ENCODE measurements around the gene RTTN. TPM values are rescaled to one million over a fixed set of nuclear protein-coding genes. Genes with fewer than 3 reads are reported as not detected.
"Not testable (repeated sequence)": the region's sequence is repeated elsewhere in the genome, so short reads cannot be mapped to it uniquely, and the experiment has no call there.

RTTN gene
- 13.0 TPM for polyA plus RNA-seq (ENCODE audit: insufficient read length)

- peak; percentile 96 for DNase-seq
These were observed at the start of gene RTTN for GRCh38 chr18:70205421-70206397. Gene RTTN (minus strand): TSS chr18:70205687. CDS start chr18:70205658, 29 bp downstream.

GRCh38 chr18:70250781-70251180 lies 45.3 kb upstream of the RTTN start:
- no peak for DNase-seq

DNA sequence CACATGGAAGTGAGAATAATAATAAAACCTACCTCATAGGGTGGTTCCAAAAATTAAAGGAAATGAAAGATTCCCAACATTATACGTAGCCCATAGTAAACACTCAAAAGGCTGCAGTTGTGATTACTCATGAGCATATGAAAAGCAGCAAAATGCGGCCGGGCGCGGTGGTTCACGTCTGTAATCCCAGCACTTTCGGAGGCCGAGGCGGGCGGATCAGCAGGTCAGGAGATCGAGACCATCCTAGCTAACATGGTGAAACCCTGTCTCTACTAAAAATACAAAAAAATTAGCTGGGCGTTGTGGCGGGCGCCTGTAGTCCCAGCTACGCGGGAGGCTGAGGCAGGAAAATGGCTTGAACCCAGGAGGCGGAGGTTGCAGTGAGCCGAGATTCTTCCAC lies 44.4 kb upstream of the RTTN start:
- not testable (repeated sequence) for DNase-seq

- DNase-seq, result no peak
These were observed 43.6 kb upstream of the RTTN start for GRCh38 chr18:70249118-70249517.

- no peak for DNase-seq
These were observed 40.6 kb upstream of the RTTN start for GRCh38 chr18:70246061-70246466.

DNA sequence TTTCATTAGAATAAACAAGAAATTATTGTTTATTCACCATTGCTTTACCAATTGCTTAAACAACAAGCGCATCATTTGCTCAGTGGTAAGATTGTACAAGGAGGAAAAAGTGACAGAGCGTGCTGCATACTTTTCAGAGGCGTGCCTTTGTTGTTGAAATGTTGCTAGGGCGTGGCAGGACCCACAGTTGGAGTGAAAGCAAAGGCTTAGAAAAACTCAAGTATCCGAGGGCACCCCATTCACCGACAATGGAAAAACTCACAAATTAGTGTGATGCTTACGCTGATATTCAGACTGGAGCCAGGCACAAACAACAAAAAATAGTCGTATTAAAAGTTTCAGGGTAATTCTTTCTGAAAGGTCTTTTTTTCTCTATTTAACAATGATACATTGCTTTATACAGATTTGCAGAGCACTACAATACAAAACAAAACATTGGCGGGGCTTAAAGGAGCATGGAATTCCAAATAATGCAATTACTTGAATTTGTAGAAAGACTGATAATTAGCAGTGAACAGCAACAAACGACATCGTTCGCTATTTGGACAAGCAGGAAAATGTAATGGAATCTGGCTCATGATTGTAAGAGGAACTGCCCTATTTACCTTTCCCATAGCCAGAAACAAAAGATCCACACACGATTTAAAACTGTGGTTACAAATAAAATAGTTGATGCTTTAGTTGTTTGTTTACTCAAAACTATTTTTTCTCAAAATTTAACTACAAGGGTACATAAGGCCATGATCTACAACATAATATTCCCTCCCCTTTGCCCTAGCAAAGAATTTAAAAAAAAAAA lies 37.8 kb upstream of the RTTN start:
- DNase-seq, result no peak

DNA sequence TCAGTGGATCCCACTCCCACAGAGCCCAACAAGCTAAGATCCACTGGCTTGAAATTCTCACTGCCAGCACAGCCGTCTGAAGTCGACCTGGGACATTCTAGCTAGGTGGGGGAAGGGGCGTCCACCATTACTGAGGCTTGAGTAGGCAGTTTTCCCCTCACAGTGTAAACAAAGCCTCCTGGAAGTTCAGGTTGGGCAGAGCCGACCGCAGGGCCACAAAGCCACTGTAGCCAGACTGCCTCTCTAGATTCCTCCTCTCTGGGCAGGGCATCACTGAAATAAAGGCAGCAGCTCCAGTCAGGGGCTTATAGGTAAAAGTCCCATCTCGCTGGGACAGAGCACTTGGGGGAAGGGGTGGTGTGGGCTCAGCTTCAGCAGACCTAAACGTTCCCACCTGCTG lies 31.4 kb upstream of the RTTN start:
- not testable (repeated sequence) for DNase-seq

- DNase-seq, result no peak
These were observed 30.0 kb upstream of the RTTN start for GRCh38 chr18:70235478-70235877.

GRCh38 chr18:70234667-70235459 lies 29.4 kb upstream of the RTTN start:
- DNase-seq, result no peak

DNA sequence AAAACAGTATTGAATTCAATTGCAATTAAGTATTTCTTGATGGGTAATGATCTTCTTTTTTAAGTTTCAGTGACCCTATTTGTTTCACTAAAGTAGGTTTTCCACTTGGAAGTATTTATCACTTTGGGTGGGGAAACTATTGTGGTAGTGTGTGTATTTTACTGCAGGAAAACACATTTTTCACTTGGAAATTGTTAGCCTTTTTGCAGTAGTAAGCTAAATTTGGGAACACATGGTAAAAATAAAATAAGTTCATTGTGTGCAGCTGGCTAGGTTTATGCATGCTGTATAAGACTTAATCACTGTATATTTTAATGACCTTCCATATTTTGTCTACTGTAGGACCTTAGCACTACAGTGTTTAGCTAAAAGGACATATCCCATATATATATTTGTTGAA lies 28.5 kb upstream of the RTTN start:
- DNase-seq, result no peak

- DNase-seq, result no peak
These were observed 26.8 kb upstream of the RTTN start for GRCh38 chr18:70232261-70232660.

DNA sequence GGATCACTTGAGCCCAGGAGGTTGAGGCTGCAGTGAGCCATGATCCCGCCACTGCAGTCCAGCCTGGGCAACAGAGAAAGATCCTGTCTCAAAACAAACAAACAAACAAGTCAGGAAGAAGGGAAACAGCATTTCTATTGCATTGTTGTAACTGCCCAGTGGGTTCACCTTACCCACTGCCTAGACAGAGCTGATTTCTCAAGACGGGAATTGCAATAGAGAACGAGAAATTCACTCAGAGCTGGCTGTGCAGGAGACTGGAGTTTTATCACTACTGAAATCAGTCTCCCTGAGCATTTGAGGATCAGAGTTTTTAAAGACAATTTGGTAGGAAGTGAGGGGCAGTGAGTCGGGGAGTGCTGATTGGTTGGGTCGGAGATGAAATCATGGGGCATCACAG lies 24.2 kb upstream of the RTTN start:
- DNase-seq, result no peak

DNA sequence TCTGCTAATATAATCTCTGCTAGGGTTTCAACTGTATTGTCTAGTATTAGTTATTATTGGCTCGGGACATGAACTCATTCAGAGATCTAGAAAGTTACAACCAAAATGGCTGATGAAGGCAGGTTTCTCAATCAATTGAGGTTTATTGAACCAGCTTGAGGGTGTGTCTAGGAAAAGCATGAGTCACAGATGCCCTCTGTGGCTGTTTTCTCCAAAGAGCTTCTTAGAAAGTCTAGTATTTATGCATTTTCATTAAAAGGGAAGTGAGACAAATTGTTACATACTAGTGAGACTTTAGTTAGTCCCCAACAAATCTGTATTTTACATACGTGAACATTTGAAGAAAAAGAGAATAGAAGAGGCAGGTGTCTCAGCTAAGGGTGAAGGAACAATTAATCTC lies 23.0 kb upstream of the RTTN start:
- DNase-seq, result no peak

DNA sequence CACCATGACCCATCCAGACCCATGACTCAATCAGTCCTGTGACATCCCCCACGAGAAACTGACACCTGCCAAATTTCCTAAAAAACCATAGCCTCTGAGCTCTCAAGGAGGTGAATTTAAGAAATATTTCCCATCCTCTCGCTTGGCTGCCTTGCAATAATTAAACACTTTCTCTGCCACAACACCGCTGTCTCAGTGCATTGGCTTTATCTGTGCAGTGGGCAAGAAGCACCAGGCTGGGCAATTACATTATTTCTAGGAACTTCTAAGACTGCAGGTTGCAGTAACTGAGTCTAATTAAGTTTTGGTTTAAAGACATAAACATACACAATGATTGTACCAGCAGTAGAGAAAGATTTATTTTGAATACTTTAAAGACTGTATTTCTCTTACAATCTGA lies 22.0 kb upstream of the RTTN start:
- no peak for DNase-seq

- DNase-seq, result no peak
These were observed 16.4 kb upstream of the RTTN start for GRCh38 chr18:70221915-70222278.

GRCh38 chr18:70221156-70221914 lies 15.8 kb upstream of the RTTN start:
- no peak for DNase-seq

GRCh38 chr18:70220628-70221027 lies 15.1 kb upstream of the RTTN start:
- DNase-seq, result no peak

- no peak for DNase-seq
These were observed 14.2 kb upstream of the RTTN start for GRCh38 chr18:70219688-70220087.

GRCh38 chr18:70216788-70217187 lies 11.3 kb upstream of the RTTN start:
- DNase-seq, result no peak

GRCh38 chr18:70207181-70207580 lies 1.7 kb upstream of the RTTN start:
- DNase-seq, result no peak

GRCh38 chr18:70200286-70200685 lies 5.2 kb downstream of the RTTN start:
- no peak for DNase-seq

DNA sequence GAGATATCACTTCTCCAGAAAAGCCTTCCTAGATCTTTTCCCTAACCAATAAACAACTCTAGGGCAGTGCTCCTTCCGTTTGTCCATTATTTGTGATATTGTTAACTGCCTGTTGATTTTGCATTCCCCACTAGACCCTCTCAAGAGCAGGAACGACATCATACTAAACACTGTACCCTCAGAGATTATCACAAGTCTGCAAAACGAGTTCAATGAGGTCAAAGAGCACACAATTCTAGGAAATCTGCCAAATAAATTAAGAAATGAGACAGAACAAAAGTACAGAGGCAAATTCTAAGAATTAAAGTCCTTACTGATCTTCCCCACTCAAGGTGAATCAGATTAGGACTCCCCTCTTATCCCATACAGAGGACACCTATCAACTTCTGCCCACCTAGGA lies 7.6 kb downstream of the RTTN start:
- no peak for DNase-seq

Data from hindlimb muscle (tissue), 1 donor.